K562 (cell line): Measurements from ENCODE around the gene GPR21. TPM values are rescaled to one million over a fixed set of nuclear protein-coding genes. Genes with fewer than 3 reads are reported as not detected.

ENCODE experiments used
- AFF4 ChIP-seq: sonication (generic); formaldehyde crosslinking; IDR thresholded peaks from 2 replicates; pipeline ENCODE4 v1.8.0; 2023; ENCODE audit warnings: mild to moderate bottlenecking, missing genetic modification reagents
- BACH1 ChIP-seq: fragments of 200-800 bp; sonication (Bioruptor generic); IDR thresholded peaks from 2 replicates; pipeline ENCODE4 v1.6.1; 2016; ENCODE audit warnings: missing genetic modification characterization, missing compliant biosample characterization
- BCOR ChIP-seq: fragments of 450-650 bp; IDR thresholded peaks from 2 replicates; pipeline ENCODE4 v1.6.1; 2016
- BMI1 ChIP-seq: fragments of 150-350 bp; IDR thresholded peaks from 2 replicates; pipeline ENCODE4 v1.6.1; 2014; ENCODE audit warnings: low read length
- BRF1 ChIP-seq: IDR thresholded peaks from 3 replicates; pipeline ENCODE4 v1.6.1; 2011; ENCODE audit warnings: borderline replicate concordance, mild to moderate bottlenecking; ENCODE audit not compliant: insufficient read length; ENCODE audit errors: extremely low read depth
- CBFA2T2 ChIP-seq: fragments of 450-650 bp; conservative IDR thresholded peaks from 2 replicates; pipeline ENCODE4 v1.6.1; 2017; ENCODE audit warnings: mild to moderate bottlenecking
- DNMT1 ChIP-seq: fragments of 450-650 bp; IDR thresholded peaks from 2 replicates; pipeline ENCODE4 v1.6.1; 2016; ENCODE audit warnings: antibody characterized with exemption, mild to moderate bottlenecking
- FOS ChIP-seq: IDR thresholded peaks from 3 replicates; pipeline ENCODE4 v1.6.1; 2011; ENCODE audit not compliant: insufficient read length; ENCODE audit errors: extremely low read depth
- FOXA3 ChIP-seq, 2 experiments: fragments of 450-650 bp in 1 of 2; sonication (generic) in 1 of 2; formaldehyde crosslinking; IDR thresholded peaks in 1 of 2; conservative IDR thresholded peaks in 1 of 2; 2 replicates each; pipeline versions ENCODE4 v1.4.0 to v1.8.0; 2020 to 2022; ENCODE audit warnings: mild to moderate bottlenecking in 2 of 2, missing genetic modification reagents in 1 of 2
- GTF2E2 ChIP-seq: fragments of 200-800 bp; sonication (Bioruptor generic); IDR thresholded peaks from 2 replicates; pipeline ENCODE4 v1.6.1; 2016; ENCODE audit warnings: missing genetic modification characterization, missing compliant biosample characterization
- MEIS2 ChIP-seq: fragments of 450-650 bp; IDR thresholded peaks from 2 replicates; pipeline ENCODE4 v1.6.1; 2014; ENCODE audit warnings: mild to moderate bottlenecking; ENCODE audit not compliant: partially characterized antibody
- NEUROD1 ChIP-seq: fragments of 150-350 bp; IDR thresholded peaks from 2 replicates; pipeline ENCODE4 v1.6.1; 2014; ENCODE audit warnings: borderline replicate concordance, low read length, low read depth; ENCODE audit not compliant: partially characterized antibody
- ZBTB43 ChIP-seq: sonication (generic); formaldehyde crosslinking; IDR thresholded peaks from 2 replicates; pipeline ENCODE4 v1.8.0; 2023; ENCODE audit warnings: mild to moderate bottlenecking, missing genetic modification reagents
- ZBTB8A ChIP-seq: fragments of 450-650 bp; IDR thresholded peaks from 2 replicates; pipeline ENCODE4 v1.6.1; 2018; ENCODE audit warnings: mild to moderate bottlenecking, moderate library complexity; ENCODE audit not compliant: partially characterized antibody
- ZEB2 ChIP-seq: fragments of 450-650 bp; IDR thresholded peaks from 2 replicates; pipeline ENCODE4 v1.6.1; 2016
- ZFX ChIP-seq: sonication (generic); formaldehyde crosslinking; IDR thresholded peaks from 2 replicates; pipeline ENCODE4 v1.8.0; 2022; ENCODE audit warnings: mild to moderate bottlenecking, missing genetic modification reagents, moderate library complexity
- ZNF232 ChIP-seq: sonication (generic); formaldehyde crosslinking; IDR thresholded peaks from 2 replicates; pipeline ENCODE4 v1.8.0; 2022; ENCODE audit warnings: mild to moderate bottlenecking, missing genetic modification reagents
- ZNF57 ChIP-seq: fragments of 450-650 bp; formaldehyde crosslinking; IDR thresholded peaks from 2 replicates; pipeline ENCODE4 v1.4.0; 2020; ENCODE audit warnings: mild to moderate bottlenecking, moderate library complexity
- polyA plus RNA-seq, 8 experiments: library from polyadenylated mRNA; depleted of rRNA in 4 of 8; stranded (reverse) in 5 of 8; unstranded in 3 of 8; fragments of >200 nt; fragmentation: Nextera tagmentation in 2 of 8; fragmentation: Illumina TruSeq in 1 of 8; extraction: Ambion mirVana in 2 of 8; extraction: Trizol in 1 of 8; gene quantifications; 2 replicates each; pipeline versions ENCODE4 v1.2.1 to v1.2.3, GENCODE V29; 2011 to 2014; ENCODE audit warnings: inconsistent platforms in 1 of 8, missing spikeins in 1 of 8
- total RNA-seq, 7 experiments: library from RNA; depleted of rRNA in 6 of 7; stranded (reverse); fragments of >200 nt in 6 of 7; fragmentation: Illumina TruSeq in 2 of 7; extraction: Trizol in 2 of 7; gene quantifications; 2 replicates each; pipeline versions ENCODE4 v1.2.1 to v1.2.3, GENCODE V29; 2011 to 2021; ENCODE audit warnings: low replicate concordance in 1 of 7
- TF ChIP-seq, protein P1 (sequence below): fragments of 250-450 bp; sonication (Bioruptor Pico); IDR thresholded peaks from 2 replicates; pipeline ENCODE4 v1.5.0; 2021; ENCODE audit warnings: mild to moderate bottlenecking, borderline replicate concordance
- TF ChIP-seq, protein P2 (sequence below): fragments of 450-650 bp; formaldehyde crosslinking; IDR thresholded peaks from 2 replicates; pipeline ENCODE4 v1.4.0; 2020; ENCODE audit warnings: mild to moderate bottlenecking, moderate library complexity

Gene GPR21
- total and polyA plus RNA-seq, 9 of the 15 experiments (the other 6 are each of a cell fraction or from before 2014, with no cell fraction given): 0.16 to 0.83 (median 0.36) TPM; not detected in 6

DNA sequence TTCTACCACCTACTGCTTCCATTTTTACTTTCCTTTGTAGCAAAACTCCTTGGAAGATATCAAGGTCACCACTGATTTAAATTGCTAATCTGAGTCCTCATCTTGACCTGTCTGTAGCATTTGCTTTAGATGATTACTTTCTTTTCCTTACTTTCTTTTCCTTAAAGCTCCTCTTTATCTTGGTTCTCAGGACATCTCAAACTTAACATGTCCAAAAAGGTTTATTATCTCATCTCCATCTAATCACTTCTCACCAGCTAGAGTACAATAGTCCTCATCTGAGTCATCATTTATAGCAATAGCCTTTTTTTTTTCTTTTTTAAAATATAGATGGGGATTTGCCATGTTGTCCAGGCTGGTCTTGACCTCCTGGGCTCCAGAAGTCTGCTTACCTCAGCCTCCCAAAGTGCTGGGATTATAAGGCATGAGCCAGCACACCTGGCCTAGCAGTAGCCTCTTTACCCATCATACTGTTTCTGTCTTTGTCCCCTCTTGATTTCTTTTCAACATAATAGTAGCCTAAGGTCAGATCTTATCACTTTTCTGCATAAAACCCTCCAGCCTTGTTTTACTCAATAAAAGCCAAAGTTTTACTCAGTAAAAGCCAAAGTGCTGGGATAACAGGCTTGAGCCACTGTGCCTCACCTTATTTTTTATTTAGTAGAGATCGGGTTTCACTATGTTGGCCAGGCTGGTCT, 32.9 kb upstream of the GPR21 start (continued):
- TF ChIP-seq, protein P1, sequence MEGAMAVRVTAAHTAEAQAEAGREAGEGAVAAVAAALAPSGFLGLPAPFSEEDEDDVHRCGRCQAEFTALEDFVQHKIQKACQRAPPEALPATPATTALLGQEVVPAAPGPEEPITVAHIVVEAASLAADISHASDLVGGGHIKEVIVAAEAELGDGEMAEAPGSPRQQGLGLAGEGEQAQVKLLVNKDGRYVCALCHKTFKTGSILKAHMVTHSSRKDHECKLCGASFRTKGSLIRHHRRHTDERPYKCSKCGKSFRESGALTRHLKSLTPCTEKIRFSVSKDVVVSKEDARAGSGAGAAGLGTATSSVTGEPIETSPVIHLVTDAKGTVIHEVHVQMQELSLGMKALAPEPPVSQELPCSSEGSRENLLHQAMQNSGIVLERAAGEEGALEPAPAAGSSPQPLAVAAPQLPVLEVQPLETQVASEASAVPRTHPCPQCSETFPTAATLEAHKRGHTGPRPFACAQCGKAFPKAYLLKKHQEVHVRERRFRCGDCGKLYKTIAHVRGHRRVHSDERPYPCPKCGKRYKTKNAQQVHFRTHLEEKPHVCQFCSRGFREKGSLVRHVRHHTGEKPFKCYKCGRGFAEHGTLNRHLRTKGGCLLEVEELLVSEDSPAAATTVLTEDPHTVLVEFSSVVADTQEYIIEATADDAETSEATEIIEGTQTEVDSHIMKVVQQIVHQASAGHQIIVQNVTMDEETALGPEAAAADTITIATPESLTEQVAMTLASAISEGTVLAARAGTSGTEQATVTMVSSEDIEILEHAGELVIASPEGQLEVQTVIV (CRISPR knock-in tag): no peak
- TF ChIP-seq DNMT1: no peak
- TF ChIP-seq NEUROD1: no peak
- no peak for TF ChIP-seq ZNF232 (CRISPR knock-in tag)
- peak; percentile 68 for TF ChIP-seq CBFA2T2
- TF ChIP-seq BACH1 (tag): no peak
- no peak for TF ChIP-seq ZBTB43 (CRISPR knock-in tag)
- TF ChIP-seq ZNF57 (CRISPR knock-in tag): no peak
- TF ChIP-seq GTF2E2: no peak
- TF ChIP-seq ZBTB8A: no peak
- peak; percentile 53; the same call in 1 of the 2 replicates for TF ChIP-seq ZEB2
- no peak for TF ChIP-seq AFF4 (CRISPR knock-in tag)
- TF ChIP-seq FOXA3 (CRISPR knock-in tag; conservative IDR thresholded peaks at IDR 0.05 in 1 of 2, IDR thresholded peaks at IDR 0.05 in 1 of 2): no peak
- TF ChIP-seq BCOR: no peak
- no peak for TF ChIP-seq ZFX (CRISPR knock-in tag)
- TF ChIP-seq MEIS2: peak; percentile 39
- no peak for TF ChIP-seq BRF1
- TF ChIP-seq, protein P2, sequence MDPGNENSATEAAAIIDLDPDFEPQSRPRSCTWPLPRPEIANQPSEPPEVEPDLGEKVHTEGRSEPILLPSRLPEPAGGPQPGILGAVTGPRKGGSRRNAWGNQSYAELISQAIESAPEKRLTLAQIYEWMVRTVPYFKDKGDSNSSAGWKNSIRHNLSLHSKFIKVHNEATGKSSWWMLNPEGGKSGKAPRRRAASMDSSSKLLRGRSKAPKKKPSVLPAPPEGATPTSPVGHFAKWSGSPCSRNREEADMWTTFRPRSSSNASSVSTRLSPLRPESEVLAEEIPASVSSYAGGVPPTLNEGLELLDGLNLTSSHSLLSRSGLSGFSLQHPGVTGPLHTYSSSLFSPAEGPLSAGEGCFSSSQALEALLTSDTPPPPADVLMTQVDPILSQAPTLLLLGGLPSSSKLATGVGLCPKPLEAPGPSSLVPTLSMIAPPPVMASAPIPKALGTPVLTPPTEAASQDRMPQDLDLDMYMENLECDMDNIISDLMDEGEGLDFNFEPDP: no peak
- TF ChIP-seq BMI1: no peak
- peak; percentile 11 for TF ChIP-seq FOS
